Measurements from ENCODE around the gene CACNB1.

Gene CACNB1

DNA sequence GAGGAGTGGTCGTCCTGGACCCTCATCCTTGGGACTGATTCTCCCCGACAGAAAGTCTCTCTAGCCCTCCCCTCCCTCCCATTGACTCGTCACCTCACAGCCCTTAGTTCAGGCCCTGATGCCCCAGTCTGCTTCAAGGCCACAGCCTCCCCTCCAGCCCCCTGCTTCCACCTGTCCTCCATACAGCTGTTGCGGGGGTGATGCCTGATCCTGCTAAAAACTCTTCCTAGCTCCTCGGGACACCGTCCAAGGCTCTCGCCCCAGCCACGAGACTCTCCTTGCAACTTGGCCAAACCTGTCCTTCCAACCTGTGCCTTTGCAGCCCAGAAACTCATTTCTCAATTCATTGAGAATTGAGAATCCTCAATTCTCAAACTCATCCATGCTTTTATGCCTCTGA lies 21.4 kb upstream of the CACNB1 start:
- ChIA-PET POLR2A (interaction anchor here (1.3 to 1.7 kb wide), 2 partner anchors 12 to 19 kb away, joined by 4 to 5 read pairs; partner anchors contain the start of gene RPL19), CTCF (interaction anchor here (1.2 to 2.9 kb wide), 4 partner anchors 12 to 20 kb away, joined by 3 to 18 read pairs (median 6); no protein-coding TSS in a partner anchor)
- H3K4me3 ChIP-seq (ENCODE audit: low read depth, low read length) = no peak overlapping the region
- H3K9me3 ChIP-seq (ENCODE audit: control insufficient read depth, insufficient read depth, low read depth, low read length) = no peaks in the 10 kb centered on the region
- no peaks in the 10 kb centered on the region for H3K36me3 ChIP-seq (ENCODE audit: control insufficient read depth in 2 of 2, insufficient read depth in 1 of 2, low read length in 2 of 2)
- no peak overlapping the region for H3K27ac ChIP-seq (ENCODE audit: extremely low read depth, low read depth, low read length)
- no peaks in the 10 kb centered on the region for H3K4me1 ChIP-seq (ENCODE audit: control insufficient read depth, insufficient read depth, low read length)
- TF ChIP-seq PRDM2 (tag by site-specific recombination; IDR thresholded peaks at IDR 0.05; ENCODE audit: borderline replicate concordance) (no peak), ZNF701 (tag by site-specific recombination; IDR thresholded peaks at IDR 0.05) (no peak), ZNF133 (tag by site-specific recombination; IDR thresholded peaks at IDR 0.05) (no peak), TCF7L2 (IDR thresholded peaks at IDR 0.05; ENCODE audit: borderline replicate concordance, low read depth, low read length) (no peak), ZNF658 (tag by site-specific recombination; IDR thresholded peaks at IDR 0.05) (no peak), ZBTB7A (tag by site-specific recombination; IDR thresholded peaks at IDR 0.05; ENCODE audit: low read depth) (no peak), ZIC2 (tag by site-specific recombination; IDR thresholded peaks at IDR 0.05) (no peak), ZNF341 (tag by site-specific recombination; IDR thresholded peaks at IDR 0.05; ENCODE audit: low read depth) (no peak), ZNF513 (tag by site-specific recombination; IDR thresholded peaks at IDR 0.05) (no peak), ZNF10 (tag by site-specific recombination; IDR thresholded peaks at IDR 0.05) (no peak), ZNF670 (tag by site-specific recombination; IDR thresholded peaks at IDR 0.05; ENCODE audit: low read depth) (no peak), ZNF837 (tag by site-specific recombination; IDR thresholded peaks at IDR 0.05) (no peak), ZNF221 (tag by site-specific recombination; IDR thresholded peaks at IDR 0.05; ENCODE audit: borderline replicate concordance) (no peak), HOXD13 (CRISPR knock-in tag; IDR thresholded peaks at IDR 0.05; ENCODE audit: borderline replicate concordance) (no peak), YY2 (tag by site-specific recombination; IDR thresholded peaks at IDR 0.05) (no peak), TRIM28 (IDR thresholded peaks at IDR 0.05; ENCODE audit: borderline replicate concordance, low read length) (no peak), ZNF132 (tag by site-specific recombination; IDR thresholded peaks at IDR 0.05; ENCODE audit: borderline replicate concordance) (no peak)
- TF ChIP-seq, protein P1, sequence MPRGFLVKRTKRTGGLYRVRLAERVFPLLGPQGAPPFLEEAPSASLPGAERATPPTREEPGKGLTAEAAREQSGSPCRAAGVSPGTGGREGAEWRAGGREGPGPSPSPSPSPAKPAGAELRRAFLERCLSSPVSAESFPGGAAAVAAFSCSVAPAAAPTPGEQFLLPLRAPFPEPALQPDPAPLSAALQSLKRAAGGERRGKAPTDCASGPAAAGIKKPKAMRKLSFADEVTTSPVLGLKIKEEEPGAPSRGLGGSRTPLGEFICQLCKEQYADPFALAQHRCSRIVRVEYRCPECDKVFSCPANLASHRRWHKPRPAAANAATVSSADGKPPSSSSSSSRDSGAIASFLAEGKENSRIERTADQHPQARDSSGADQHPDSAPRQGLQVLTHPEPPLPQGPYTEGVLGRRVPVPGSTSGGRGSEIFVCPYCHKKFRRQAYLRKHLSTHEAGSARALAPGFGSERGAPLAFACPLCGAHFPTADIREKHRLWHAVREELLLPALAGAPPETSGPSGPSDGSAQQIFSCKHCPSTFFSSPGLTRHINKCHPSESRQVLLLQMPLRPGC (tag by site-specific recombination; IDR thresholded peaks at IDR 0.05) = no peak
- TF ChIP-seq, protein P2, sequence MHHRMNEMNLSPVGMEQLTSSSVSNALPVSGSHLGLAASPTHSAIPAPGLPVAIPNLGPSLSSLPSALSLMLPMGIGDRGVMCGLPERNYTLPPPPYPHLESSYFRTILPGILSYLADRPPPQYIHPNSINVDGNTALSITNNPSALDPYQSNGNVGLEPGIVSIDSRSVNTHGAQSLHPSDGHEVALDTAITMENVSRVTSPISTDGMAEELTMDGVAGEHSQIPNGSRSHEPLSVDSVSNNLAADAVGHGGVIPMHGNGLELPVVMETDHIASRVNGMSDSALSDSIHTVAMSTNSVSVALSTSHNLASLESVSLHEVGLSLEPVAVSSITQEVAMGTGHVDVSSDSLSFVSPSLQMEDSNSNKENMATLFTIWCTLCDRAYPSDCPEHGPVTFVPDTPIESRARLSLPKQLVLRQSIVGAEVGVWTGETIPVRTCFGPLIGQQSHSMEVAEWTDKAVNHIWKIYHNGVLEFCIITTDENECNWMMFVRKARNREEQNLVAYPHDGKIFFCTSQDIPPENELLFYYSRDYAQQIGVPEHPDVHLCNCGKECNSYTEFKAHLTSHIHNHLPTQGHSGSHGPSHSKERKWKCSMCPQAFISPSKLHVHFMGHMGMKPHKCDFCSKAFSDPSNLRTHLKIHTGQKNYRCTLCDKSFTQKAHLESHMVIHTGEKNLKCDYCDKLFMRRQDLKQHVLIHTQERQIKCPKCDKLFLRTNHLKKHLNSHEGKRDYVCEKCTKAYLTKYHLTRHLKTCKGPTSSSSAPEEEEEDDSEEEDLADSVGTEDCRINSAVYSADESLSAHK (tag by site-specific recombination; IDR thresholded peaks at IDR 0.05) = no peak
- TF ChIP-seq, protein P3, sequence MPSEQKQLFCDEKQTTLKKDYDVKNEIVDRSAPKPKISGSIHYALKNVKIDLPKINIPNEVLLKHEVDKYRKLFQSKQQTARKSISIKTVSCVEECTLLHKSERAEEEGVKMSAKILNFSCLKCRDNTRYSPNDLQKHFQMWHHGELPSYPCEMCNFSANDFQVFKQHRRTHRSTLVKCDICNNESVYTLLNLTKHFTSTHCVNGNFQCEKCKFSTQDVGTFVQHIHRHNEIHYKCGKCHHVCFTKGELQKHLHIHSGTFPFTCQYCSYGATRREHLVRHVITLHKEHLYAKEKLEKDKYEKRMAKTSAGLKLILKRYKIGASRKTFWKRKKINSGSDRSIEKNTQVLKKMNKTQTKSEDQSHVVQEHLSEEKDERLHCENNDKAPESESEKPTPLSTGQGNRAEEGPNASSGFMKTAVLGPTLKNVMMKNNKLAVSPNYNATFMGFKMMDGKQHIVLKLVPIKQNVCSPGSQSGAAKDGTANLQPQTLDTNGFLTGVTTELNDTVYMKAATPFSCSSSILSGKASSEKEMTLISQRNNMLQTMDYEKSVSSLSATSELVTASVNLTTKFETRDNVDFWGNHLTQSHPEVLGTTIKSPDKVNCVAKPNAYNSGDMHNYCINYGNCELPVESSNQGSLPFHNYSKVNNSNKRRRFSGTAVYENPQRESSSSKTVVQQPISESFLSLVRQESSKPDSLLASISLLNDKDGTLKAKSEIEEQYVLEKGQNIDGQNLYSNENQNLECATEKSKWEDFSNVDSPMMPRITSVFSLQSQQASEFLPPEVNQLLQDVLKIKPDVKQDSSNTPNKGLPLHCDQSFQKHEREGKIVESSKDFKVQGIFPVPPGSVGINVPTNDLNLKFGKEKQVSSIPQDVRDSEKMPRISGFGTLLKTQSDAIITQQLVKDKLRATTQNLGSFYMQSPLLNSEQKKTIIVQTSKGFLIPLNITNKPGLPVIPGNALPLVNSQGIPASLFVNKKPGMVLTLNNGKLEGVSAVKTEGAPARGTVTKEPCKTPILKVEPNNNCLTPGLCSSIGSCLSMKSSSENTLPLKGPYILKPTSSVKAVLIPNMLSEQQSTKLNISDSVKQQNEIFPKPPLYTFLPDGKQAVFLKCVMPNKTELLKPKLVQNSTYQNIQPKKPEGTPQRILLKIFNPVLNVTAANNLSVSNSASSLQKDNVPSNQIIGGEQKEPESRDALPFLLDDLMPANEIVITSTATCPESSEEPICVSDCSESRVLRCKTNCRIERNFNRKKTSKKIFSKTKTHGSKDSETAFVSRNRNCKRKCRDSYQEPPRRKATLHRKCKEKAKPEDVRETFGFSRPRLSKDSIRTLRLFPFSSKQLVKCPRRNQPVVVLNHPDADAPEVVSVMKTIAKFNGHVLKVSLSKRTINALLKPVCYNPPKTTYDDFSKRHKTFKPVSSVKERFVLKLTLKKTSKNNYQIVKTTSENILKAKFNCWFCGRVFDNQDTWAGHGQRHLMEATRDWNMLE (tag by site-specific recombination; conservative IDR thresholded peaks at IDR 0.05; ENCODE audit: low read depth) = no peak

Measured in HEK293 (cell line).